Smooth muscle cell (in vitro differentiated cells): ENCODE data around the gene TRAF3. TPM values are rescaled to one million over a fixed set of nuclear protein-coding genes. Genes with fewer than 3 reads are reported as not detected.

Source experiments
- DNase-seq: peaks from one replicate; lab custom pipeline; 2025; ENCODE audit not compliant: unreplicated experiment; lab: John Stamatoyannopoulos, UW
- H2AFZ ChIP-seq: fragments of 200-600 bp; sonication (generic); 2 replicates; pipeline ENCODE4 v1.6.0; 2016; ENCODE audit warnings: antibody characterized with exemption, low read depth, mild to moderate bottlenecking
- H3F3A ChIP-seq: fragments of 200-600 bp; sonication (generic); 2 replicates; pipeline ENCODE4 v1.6.0; 2017; ENCODE audit warnings: antibody characterized with exemption, low read depth
- H3K27ac ChIP-seq: fragments of 200-600 bp; sonication (generic); 2 replicates; pipeline ENCODE4 v1.5.1; 2016; ENCODE audit warnings: low read depth, mild to moderate bottlenecking
- H3K27me3 ChIP-seq: fragments of 200-600 bp; sonication (generic); 2 replicates; pipeline ENCODE4 v1.6.1; 2016; ENCODE audit warnings: low read depth, mild to moderate bottlenecking
- H3K36me3 ChIP-seq: fragments of 200-600 bp; sonication (generic); 2 replicates; pipeline ENCODE4 v1.5.1; 2016; ENCODE audit warnings: low read depth
- H3K4me1 ChIP-seq: fragments of 200-600 bp; sonication (generic); 2 replicates; pipeline ENCODE4 v1.5.1; 2016; ENCODE audit warnings: low read depth
- H3K4me2 ChIP-seq: fragments of 200-600 bp; sonication (generic); 2 replicates; pipeline ENCODE4 v1.6.0; 2016; ENCODE audit warnings: mild to moderate bottlenecking
- H3K4me3 ChIP-seq: fragments of 200-600 bp; sonication (generic); 2 replicates; pipeline ENCODE4 v1.5.1; 2016; ENCODE audit warnings: mild to moderate bottlenecking
- H3K79me2 ChIP-seq: fragments of 200-600 bp; sonication (generic); 2 replicates; pipeline ENCODE4 v1.6.0; 2016; ENCODE audit warnings: low read depth, mild to moderate bottlenecking
- H3K9ac ChIP-seq: fragments of 200-600 bp; sonication (generic); 2 replicates; pipeline ENCODE4 v1.6.0; 2016; ENCODE audit warnings: low read depth
- H3K9me3 ChIP-seq: fragments of 200-600 bp; sonication (generic); replicated peaks from 2 replicates; pipeline ENCODE4 v1.5.1; 2016; ENCODE audit warnings: low read depth
- H4K20me1 ChIP-seq: fragments of 200-600 bp; sonication (generic); 2 replicates; pipeline ENCODE4 v1.6.0; 2016; ENCODE audit warnings: low read depth
- WGBS: methylation state at CpG from one replicate; pipeline ENCODE4 v1.1.7; 2016; ENCODE audit warnings: low lambda C conversion rate; 5-methylcytosine and 5-hydroxymethylcytosine counted together
- polyA plus RNA-seq: library from polyadenylated mRNA; unstranded; fragments of >200 nt; fragmentation: Nextera tagmentation; extraction: Ambion mirVana; gene quantifications from 2 replicates; pipeline ENCODE4 v1.2.1, GENCODE V29; 2016
- total RNA-seq: library from RNA; depleted of rRNA; stranded (reverse); fragments of >200 nt; gene quantifications from 2 replicates; pipeline ENCODE4 v1.2.3, GENCODE V29; 2014
- TF ChIP-seq, protein P1 (sequence below): fragments of 200-600 bp; sonication (generic); IDR thresholded peaks from 2 replicates; pipeline ENCODE4 v1.5.1; 2017; ENCODE audit warnings: borderline replicate concordance, mild to moderate bottlenecking, antibody characterized with exemption; ENCODE audit not compliant: insufficient read depth, poor library complexity, severe bottlenecking

TRAF3 gene
- total and polyA plus RNA-seq, 2 experiments from 2014 or later: 9.4 to 24.6 TPM

DNA sequence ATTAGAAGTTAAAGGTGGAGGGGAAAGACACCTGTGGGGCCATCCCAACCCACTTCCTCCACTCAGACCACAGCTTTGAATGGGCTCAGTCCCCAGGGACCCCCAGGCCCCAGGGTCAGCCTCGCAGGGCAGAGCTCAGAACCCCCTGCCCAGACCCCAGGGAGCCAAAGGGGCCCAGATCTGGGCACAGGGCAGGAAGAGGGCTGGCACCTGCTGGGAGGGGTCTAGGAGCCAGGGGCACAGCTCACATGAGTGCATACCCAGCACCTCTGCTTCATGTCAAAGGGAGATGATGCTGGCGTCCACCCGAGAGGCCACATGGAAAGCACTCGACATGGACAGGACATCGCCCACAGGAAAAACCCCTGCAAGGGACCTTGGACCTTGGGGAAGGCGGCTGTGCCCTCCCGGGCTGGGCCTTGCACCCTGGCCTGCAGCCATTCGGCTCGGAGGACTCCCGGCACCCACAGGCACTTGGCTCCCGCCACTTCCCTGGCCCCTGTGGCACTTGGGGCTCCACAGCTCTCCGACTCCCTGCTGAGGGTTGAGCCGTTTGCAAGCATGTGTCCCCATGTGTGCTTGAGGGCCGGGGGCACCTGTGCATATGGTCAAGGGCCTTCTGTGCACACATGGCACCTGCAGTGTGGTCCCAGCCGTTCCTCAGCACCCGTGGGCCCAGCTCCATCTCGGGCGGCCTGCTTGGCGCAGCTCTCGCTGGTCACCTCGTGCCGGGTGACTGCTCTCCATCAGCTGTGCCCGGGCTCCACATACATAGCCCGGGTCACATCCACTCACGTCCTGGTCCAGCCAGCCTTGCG lies 137.4 kb downstream of the TRAF3 start:
- DNase-seq: no peak

DNA sequence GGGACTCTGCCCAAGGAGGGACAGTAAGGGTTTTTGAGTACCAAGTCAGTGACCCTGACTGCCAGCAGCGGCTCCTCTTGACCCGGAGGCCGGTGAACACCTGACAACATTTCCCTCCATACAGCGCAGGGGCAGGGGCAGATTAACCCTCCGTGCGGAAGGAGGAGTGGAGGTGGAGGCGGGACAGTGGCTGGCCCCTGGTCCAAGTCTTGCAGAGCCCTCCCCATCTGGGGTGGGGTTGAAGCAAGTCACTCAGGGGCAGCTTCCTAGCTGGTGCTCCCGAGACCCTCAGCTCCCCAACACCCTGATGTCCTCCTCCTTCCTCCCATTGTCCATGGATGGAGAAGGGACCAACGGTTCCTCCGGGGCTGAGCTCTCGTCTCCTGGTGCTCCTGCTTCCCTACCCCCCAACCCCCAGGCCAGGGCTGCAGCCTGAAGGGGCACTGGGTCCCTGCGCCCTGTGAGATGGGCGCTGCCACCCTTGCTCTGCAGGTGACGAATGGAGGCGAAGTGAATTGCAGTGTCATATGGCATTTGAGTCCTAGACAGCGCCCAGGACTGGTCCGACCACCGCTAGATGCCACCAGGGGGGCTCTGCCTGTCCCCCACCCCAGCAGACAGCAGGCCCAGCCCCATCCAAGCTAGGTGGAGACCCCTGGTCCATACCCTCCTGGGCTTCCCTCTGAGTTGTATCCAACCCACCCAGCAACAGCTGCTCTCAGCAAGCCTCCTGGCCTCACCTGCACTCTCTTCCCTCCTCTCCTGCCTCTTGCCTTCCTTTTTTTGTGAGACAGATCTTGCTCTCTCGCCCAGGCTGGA lies 138.3 kb downstream of the TRAF3 start:
- Histone ChIP-seq H3K79me2 (no peaks in the 10 kb centered on the region), H4K20me1 (no peaks in the 10 kb centered on the region), H3K27ac (no peak overlapping the region), H3K27me3 (no peaks in the 10 kb centered on the region), H3F3A (no peaks in the 10 kb centered on the region), H3K9me3 (no peaks in the 10 kb centered on the region), H3K4me2 (no peak overlapping the region), H3K36me3 (no peaks in the 10 kb centered on the region), H3K4me1 (no peaks in the 10 kb centered on the region), H3K9ac (no peak overlapping the region), H2AFZ (no peak overlapping the region), H3K4me3 (no peak overlapping the region)
- TF ChIP-seq, protein P1, sequence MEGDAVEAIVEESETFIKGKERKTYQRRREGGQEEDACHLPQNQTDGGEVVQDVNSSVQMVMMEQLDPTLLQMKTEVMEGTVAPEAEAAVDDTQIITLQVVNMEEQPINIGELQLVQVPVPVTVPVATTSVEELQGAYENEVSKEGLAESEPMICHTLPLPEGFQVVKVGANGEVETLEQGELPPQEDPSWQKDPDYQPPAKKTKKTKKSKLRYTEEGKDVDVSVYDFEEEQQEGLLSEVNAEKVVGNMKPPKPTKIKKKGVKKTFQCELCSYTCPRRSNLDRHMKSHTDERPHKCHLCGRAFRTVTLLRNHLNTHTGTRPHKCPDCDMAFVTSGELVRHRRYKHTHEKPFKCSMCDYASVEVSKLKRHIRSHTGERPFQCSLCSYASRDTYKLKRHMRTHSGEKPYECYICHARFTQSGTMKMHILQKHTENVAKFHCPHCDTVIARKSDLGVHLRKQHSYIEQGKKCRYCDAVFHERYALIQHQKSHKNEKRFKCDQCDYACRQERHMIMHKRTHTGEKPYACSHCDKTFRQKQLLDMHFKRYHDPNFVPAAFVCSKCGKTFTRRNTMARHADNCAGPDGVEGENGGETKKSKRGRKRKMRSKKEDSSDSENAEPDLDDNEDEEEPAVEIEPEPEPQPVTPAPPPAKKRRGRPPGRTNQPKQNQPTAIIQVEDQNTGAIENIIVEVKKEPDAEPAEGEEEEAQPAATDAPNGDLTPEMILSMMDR: no peak
- 93% methylated on average over 19 of the region's 19 CpGs for WGBS
- DNase-seq: no peak

More for the DNA sequence above, 137.4 kb downstream of the TRAF3 start:
- 94% methylated on average over 26 of the region's 26 CpGs for WGBS
- no peak overlapping the region for H2AFZ ChIP-seq
- no peak overlapping the region for H3K27ac ChIP-seq
- H3K9ac ChIP-seq: no peak overlapping the region
- no peaks in the 10 kb centered on the region for H3K79me2 ChIP-seq
- TF ChIP-seq, protein P1: no peak
- H3K4me1 ChIP-seq: no peaks in the 10 kb centered on the region
- H3K4me2 ChIP-seq: no peak overlapping the region
- H3F3A ChIP-seq: no peaks in the 10 kb centered on the region
- H3K9me3 ChIP-seq: no peaks in the 10 kb centered on the region
- H3K27me3 ChIP-seq: no peaks in the 10 kb centered on the region
- no peaks in the 10 kb centered on the region for H3K36me3 ChIP-seq
- no peaks in the 10 kb centered on the region for H4K20me1 ChIP-seq
- no peak overlapping the region for H3K4me3 ChIP-seq

DNA sequence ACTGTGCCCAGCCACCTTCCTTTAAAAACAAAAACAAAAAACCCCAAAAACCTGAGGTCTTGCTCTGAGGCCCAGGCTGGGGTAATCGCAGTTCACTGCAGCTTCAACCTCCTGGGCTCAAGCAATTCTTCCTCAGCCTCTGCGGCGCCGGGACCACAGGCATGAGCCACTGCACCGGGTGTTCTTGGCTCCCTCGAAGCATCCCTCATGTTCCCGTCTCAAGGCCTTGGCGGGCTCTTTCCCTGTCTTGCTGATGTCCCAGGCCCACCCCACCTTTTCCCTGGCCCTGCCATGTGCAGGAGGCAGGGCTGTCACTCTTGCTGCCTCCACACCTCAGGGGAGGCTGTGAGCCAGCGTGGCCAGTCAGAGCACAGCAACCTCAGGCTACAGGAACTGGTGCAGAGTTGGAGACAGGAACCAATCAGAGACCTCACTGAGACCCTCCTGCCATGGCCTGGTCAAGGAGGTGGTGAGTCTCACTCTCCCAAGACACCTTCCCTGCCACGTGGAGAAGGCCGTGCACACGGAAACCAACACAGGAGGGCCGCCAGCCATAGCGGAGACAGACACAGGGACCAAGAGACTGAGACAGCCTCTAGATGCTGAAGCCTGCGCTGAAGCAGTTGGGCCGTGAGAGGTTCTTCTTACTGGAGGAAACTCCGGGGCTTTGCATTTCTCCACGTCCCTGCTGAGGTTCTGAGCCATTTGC lies 139.3 kb downstream of the TRAF3 start:
- TF ChIP-seq, protein P1: no peak
- Histone ChIP-seq H3K36me3 (no peaks in the 10 kb centered on the region), H2AFZ (no peak overlapping the region), H3F3A (no peaks in the 10 kb centered on the region), H3K4me3 (no peak overlapping the region), H3K27ac (no peak overlapping the region), H3K9me3 (no peaks in the 10 kb centered on the region), H3K4me1 (no peaks in the 10 kb centered on the region), H4K20me1 (no peaks in the 10 kb centered on the region), H3K9ac (no peak overlapping the region), H3K79me2 (no peaks in the 10 kb centered on the region), H3K4me2 (no peak overlapping the region), H3K27me3 (peaks cover 6% of the 10 kb centered on the region)
- no peak for DNase-seq
- 91% methylated on average over 18 of the region's 18 CpGs for WGBS
